Measurements from ENCODE around the gene TMC4.
"Not testable (repeated sequence)": the region's sequence is repeated elsewhere in the genome, so short reads cannot be mapped to it uniquely, and the experiment has no call there.

TMC4 gene, protein sequence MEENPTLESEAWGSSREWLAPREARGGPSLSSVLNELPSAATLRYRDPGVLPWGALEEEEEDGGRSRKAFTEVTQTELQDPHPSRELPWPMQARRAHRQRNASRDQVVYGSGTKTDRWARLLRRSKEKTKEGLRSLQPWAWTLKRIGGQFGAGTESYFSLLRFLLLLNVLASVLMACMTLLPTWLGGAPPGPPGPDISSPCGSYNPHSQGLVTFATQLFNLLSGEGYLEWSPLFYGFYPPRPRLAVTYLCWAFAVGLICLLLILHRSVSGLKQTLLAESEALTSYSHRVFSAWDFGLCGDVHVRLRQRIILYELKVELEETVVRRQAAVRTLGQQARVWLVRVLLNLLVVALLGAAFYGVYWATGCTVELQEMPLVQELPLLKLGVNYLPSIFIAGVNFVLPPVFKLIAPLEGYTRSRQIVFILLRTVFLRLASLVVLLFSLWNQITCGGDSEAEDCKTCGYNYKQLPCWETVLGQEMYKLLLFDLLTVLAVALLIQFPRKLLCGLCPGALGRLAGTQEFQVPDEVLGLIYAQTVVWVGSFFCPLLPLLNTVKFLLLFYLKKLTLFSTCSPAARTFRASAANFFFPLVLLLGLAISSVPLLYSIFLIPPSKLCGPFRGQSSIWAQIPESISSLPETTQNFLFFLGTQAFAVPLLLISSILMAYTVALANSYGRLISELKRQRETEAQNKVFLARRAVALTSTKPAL

DNA sequence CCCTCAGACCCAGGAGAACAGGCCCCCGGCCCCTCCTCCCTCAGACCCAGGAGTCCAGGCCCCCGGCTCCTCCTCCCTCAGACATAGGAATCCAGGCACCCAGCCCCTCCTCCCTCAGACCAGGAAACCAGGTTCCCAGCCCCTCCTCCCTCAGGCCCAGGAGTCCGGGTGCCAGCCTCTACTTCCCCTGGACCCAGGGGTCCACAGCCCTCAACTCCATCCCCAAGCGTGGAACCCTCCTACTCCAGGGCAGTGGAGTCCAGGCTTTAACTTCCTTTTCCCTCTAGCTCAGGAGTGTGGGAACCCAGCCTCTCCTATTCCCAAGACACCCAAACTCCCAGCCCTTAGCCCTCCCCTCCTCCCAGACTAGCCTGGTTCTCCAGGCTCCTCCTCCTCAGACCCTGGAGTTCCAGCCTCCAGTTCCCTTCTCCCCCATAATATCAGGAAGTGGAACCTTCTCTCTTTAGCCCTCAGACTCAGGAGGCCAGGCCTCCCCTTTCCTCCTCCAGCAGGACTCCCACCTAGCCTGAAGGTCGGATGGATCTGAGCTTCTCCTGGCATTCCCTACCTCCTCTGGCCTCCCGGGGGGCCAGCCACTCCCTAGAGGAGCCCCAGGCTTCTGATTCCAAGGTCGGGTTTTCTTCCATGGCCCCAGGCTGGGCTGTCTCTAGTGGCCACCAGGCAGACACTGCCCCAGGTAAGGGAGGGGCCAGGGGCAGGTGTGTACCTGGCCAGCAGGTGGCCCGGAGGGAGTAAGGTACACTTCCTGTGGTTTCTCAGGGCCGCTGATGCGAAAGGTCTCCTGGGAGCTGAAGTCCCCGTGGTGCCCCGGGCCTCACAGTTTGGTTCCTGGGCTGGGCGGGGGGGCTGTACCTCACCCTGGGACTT lies at the start of gene TMC4:
Gene TMC4 (minus strand): TSS at position 690 of the 888 bp plus-strand sequence. CDS start 43 bp downstream, at position 647.
- DNase-seq (ENCODE audit: low read depth in 3 of 3) = no peak

DNA sequence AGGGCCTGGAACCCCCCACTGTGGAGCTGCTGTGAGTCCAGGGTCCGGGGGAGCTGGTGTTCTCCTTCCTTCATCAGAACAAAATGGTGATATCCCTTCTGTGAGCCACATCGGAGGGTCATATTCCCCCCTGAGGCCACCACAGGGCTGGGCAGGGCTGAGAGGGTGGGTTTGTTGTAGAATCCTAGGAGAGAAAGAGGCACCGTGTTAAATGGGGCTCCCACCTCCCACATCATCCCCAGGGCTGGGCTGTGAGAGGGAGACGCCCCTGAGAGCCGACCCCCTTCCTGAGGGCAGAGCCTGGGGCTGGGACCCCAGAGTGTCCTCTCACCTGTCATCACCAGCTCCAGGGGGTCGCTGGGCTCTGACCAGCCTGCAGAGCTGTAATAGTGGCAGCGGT lies 49.0 kb upstream of the TMC4 start:
- DNase-seq (ENCODE audit: low read depth in 3 of 3) = not testable (repeated sequence)

DNA sequence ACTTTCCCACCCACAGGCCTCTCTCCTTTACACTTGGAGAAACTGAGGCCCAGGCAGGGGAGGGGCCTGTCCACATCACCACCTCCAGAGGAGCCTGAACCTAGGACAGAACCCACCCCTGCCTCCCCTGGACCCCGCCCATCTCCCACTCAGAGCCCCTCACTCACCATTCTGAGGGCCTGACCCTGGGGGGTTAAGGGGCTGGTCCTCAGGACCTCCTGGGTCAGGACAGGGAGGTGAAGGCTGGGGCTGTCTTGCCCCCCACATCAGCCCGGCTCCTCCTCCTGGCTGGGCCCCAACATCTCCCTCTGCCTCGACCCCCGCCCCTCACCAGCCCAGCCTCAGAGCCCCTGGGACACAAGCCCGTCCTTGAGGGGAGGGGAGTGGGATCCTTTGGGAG lies 46.7 kb upstream of the TMC4 start:
- DNase-seq (ENCODE audit: low read depth in 3 of 3) = not testable (repeated sequence)

DNA sequence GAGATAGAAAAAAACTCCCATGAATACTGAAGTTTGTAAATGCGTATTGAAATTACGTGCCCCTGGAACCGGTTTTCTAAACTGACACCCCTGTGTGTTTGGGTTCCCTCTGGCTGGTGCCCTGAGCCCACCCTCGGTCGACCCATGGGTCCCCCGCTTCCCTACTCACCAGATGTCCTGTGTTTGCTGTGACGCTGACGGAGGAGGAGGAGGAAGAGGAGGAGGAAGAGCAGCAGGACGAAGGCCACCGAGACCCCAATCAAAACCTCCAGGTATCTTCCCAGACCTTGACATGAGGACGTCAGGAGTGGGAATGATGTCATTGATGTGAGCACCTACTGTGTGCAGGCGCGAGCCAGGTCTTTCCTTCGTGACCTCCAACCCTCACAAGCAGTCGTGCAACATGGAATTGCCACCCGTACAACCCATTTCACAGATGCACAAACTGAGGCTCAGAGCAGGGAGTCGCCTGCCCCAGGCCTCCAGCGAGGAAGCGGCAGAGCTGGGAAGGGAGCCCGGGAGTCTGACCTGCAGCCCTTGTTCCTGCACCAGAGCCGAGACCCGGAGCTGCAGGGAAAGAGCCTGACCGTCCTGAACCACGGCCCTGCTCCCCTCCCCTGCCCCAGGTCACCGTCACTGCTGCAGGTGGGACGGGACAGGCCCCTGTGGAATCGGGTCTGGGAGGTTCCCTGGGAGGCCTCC lies 46.2 kb upstream of the TMC4 start:
- no peak for DNase-seq (ENCODE audit: low read depth in 3 of 3)

DNA sequence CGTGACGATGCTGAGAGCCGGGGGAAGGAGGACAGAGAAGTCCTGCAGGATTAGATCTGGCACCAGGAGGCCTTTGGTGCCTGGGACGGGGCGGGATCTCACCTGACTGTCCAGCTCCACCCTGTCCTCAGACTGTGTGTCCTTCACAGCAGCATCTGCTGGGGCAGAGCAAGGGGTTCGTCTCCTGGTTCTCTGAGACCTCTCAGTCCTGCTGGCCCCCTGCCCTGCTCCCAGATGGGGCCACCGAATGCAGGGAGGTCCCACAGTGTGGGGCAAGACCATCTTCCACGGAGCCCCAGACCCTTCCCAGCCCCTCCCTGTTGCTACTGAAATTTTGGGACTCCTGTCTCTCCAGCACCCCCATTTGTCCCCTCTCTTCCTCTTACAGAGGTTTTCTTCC lies 45.3 kb upstream of the TMC4 start:
- DNase-seq (ENCODE audit: low read depth in 3 of 3) = no peak

DNA sequence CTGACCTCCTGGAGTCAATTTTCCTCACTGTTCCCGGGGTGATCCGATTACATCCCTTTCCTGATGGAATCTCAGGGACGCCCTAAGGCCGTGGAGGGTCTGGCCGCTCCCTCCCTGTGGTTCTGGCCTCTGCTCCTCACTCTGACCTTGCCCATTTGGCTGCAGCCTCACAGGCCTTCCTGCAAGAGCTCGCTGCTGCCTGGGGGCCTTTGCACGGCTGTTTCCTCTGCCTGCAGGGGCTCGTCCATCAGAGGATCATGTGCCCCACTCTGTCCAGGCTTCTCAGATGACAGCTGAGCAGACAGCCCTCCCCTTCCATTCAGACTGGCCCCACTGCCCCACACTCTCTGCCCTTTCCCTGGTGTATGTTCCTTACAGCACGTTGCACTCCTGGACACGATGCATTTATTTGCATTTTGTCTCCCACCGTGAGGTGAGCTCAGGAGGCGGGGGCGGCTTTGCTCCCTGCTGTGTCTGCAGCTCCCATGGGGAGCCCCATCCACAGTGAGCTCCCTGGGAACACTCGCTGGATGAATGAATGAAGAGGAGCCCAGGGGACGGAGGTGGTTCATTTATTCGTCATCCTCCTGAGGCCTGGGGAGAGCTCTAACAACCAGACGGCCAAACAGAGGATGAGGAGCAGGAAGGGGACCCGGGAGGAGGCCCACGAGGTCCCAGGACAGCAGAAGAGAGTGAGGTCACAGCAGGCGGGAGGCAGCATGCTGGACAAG lies 44.7 kb upstream of the TMC4 start:
- not testable (repeated sequence) for DNase-seq (ENCODE audit: low read depth in 3 of 3)

DNA sequence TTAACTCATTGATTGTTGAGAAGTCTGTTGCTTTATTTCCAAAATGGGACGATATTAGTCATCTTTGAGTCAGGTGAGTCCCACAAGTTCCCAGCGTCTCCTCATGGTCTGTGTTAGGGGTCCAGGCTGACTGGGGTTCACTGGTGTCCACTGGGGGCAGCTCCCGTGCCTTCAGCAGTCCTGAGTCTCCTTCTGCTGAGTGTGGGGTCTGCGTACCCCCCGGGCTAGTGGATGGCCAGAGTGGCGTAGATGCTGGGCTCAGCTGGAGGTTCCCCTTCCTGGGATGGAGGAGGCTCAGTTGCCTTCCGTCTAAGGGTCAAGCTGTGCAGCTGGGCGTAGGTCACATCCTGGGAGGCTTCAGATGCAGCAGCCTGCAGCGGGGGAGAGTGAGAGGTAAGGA lies 43.9 kb upstream of the TMC4 start:
- DNase-seq (ENCODE audit: low read depth in 3 of 3) = no peak

DNA sequence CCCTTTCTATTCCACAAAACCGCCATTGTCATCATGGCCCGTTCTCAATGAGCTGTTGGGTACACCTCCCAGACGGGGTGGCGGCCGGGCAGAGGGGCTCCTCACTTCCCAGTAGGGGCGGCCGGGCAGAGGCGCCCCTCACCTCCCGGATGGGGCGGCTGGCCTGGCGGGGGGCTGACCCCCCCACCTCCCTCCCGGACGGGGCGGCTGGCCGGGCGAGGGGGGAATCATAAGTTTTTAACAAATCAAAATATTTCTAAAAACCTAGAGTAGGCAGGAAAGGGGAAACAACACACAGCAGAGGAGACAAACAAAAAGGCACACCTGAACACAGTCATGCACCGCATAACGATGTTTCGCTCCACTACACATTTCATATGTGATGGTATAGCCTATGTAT lies 41.8 kb upstream of the TMC4 start:
- DNase-seq (ENCODE audit: low read depth in 3 of 3) = not testable (repeated sequence)

DNA sequence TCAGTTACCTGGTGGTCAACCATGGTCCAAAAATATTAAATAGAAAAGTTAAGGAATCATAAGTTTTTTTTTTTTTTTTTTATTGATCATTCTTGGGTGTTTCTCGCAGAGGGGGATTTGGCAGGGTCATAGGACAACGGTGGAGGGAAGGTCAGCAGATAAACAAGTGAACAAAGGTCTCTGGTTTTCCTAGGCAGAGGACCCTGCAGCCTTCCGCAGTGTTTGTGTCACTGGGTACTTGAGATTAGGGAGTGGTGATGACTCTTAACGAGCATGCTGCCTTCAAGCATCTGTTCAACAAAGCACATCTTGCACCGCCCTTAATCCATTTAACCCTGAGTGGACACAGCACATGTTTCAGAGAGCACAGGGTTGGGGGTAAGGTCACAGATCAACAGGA lies 41.3 kb upstream of the TMC4 start:
- DNase-seq (ENCODE audit: low read depth in 3 of 3) = not testable (repeated sequence)

DNA sequence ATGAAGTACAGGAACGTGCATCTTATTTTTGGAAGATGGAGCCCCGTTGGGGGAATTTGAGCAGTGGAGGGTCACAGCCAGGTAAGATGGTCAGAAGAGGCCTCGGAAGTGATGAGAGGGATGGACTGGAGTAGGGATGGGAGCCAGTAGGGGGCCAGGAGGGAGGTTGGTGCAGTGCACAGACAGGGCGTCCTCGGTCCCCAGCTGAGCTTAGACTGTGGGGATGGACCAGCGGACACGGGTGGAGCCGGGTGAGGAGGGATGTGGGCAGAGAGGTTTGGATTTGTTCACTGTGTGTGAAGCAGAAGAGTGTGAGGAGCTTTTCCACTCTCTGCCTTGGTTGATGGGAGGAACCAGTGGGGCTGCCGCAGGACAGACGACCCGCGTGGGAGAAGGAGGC lies 38.3 kb upstream of the TMC4 start:
- no peak for DNase-seq (ENCODE audit: low read depth in 3 of 3)

DNA sequence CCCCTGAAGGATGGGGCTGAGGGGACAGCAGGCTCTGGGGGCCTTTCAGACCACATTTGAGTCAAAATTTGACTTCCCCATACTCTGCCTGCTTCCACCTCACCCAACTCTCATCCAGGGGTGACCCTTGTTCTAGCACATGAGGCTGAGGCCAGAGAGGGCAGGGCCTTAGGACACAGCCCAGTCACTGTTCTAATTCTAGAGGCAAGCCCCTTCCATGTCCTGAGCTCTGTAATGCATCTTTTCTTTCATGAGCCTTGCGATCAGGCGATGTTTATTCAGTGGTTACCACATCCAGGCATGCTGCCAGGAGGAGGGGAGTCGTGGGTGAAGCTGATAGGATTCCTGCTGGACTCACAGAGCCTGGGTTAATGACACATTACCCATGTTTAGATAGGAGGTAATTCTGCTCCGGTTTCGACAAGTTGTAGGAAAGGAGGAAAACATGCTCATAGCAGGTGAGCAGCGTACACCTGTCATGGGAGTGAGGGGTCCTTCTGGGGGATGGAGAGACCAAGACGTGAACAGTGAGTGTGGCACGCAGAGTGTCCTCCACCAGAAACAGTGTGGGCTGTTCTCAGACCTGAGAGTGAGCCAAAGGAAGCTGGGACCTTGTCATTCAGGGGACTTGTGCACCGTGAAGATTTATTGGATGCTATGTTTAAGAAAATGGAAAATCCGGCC lies 37.0 kb upstream of the TMC4 start:
- no peak for DNase-seq (ENCODE audit: low read depth in 3 of 3)

DNA sequence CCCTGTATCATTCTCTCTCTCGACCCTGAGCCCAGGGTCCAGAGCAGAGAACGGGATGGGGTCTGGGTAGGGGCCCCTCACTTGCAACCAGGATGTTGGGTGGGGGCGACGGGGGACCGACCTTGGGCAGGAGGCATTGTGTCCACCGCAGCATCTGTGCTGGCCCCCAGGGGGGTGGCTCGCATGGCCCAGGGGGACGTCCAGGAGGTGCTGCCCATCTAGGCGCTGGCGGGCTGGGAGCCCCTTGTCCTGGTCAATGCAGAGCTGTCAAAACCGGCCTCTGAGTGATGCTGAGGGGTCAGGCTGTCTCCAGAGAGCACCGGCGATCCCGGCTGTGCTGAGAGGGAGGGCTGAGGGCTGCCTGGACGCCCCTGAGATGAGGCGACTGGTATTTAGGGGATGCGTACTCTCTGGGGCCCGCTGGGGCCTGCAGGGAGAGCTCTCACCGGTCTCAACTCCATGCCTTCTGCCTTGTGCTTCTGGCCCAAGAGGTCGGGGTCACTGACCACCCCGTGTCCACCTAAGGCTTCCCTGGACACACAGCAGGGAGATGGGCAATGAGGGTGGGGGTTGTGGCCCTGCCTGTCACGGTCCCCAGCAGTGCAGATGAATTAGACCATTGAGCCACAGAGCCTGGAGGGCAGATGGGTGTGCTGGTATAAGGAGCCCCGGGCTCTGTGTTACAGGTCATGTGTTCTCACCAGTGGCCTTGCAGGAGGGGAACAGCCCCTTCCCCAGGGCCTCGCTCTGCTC lies 36.3 kb upstream of the TMC4 start:
- no peak for DNase-seq (ENCODE audit: low read depth in 3 of 3)

DNA sequence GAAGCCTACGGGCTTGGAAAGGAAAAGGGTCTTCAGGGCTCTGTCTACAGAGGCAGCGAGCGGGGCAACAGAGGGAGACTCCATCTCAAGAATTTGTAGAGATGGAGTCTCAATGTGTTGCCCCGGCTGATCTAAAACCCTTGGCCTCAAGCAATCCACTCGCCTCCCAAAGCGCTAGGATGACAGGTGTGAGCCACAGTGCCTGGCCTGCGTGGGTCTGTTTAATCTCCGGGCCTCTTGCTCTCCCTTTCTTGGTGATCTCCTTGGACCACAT lies 35.8 kb upstream of the TMC4 start:
- DNase-seq (ENCODE audit: low read depth in 3 of 3) = no peak

DNA sequence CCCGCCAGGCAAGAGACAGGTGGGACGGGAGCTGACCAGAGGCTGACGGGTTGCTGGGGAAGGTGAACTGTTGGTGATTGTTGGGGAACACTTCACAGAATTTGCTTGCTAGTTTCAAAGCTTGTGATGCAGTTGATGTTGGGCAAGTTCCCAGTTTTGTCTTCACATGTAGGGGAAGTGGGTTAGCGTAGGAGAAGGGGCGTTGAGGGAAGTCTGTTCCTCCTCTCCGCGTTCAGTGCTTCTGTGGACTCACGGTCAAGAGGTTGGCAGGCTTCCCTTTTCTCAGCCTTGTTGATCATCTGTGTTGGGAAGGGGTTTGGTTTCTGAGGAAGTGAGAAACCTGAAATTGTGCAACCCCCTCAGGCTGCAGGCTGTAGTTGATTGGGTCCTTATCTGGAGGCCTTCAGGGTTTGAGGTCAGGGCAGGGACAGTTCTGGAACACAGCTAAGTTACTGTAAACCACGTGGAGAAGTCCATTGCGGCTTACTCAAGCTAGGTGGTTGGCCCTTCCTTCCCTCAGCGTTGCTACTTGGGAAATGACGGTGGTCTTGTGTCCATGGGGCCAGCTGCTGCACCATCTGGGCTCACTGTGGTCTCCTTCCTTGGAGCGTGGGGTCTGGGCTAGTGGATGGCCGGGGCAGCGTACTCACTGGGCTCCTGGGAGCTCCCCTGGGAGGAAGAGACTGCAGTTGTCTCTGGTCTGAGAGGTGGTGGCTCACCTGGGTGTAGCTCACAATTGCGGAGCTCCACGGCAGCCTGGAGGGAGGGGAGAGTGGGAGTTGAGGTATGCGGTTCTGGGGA lies 35.2 kb upstream of the TMC4 start:
- DNase-seq (ENCODE audit: low read depth in 3 of 3) = no peak

DNA sequence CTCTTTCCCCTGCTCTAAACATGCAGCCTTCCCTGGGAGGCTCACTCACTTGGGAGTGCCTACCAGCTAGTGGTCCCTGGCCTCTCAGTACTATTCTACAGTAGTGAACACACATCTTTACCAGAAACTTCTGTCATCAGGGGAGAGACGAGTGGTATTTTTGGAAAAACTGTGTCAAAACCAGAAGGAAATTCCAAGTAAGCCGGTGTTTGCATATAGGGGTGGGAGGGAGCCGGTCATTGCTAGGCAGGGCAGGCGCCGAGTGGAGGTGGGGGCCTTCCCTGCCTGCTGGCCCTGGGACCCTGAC lies 34.7 kb upstream of the TMC4 start:
- no peak for DNase-seq (ENCODE audit: low read depth in 3 of 3)

DNA sequence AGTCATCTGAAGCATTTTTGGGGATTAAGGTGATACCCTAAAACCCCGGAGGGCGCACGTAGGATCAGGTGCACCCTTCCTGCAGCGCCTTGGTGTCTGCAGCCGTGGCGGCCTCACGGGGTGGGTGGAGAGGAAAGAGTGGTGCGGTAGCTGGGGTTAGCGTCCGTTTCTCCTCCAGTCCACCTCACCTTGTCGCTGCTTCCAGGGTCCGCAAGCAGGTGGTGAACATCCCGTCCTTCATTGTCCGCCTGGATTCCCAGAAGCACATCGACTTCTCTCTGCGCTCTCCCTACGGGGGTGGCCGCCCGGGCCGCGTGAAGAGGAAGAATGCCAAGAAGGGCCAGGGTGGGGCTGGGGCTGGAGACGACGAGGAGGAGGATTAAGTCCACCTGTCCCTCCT lies 34.2 kb upstream of the TMC4 start:
- not testable (repeated sequence) for DNase-seq (ENCODE audit: low read depth in 3 of 3)

DNA sequence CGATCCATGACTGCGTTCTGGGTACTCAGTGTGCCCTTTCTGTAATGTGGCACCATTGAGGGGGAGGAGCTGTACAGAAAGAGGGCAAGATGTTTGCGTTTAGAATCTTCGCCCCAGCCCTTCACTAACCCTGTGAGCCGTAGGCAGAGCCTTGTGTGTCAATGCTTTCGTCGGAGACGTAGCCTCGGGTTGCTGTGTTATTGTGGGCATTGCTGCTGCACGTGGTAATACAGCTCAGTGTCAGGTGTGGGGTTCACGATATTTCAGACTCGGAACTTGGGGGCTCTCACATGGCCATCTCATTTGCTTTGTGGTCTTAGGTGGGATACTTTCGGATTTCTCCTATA lies 33.8 kb upstream of the TMC4 start:
- DNase-seq (ENCODE audit: low read depth in 3 of 3) = no peak

DNA sequence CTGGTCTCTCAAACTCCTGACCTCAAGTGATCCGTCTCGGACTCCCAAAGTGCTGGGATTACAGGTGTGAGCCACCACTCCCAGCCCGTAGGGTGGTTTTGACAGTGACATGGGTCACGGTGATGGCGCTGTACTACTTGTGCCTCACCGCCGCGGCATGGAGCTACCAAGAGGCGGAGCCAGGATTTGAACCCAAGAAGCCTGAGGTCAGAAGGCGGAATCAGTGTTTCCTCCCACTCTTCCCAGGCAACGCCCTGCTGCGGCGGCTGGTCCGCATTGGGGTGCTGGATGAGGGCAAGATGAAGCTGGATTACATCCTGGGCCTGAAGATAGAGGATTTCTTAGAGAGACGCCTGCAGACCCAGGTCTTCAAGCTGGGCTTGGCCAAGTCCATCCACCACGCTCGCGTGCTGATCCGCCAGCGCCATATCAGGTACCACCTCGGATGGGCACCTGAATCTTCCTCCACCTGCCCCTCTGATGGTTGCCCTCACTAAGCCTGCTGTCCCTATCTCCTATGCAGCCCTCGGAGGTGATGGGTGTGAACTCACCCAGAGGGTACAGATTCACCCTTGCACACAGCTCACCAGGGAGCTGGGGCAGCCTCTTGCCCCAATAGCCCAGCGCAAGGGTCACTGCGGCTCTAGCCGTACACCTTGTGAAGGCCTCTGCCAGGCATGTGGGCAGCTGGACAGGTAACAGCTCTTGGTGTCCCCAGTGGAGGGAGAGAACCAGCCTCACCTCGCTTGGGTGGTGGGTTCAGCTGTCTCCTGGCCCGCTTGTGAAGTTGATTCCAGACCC lies 33.3 kb upstream of the TMC4 start:
- no peak for DNase-seq (ENCODE audit: low read depth in 3 of 3)
